Activated CD8-positive, alpha-beta memory T cell treated with anti-CD3 and anti-CD28 coated beads for 4 hours (primary cell): Measurements from ENCODE around the gene TRIP13.
"Not testable (repeated sequence)": the region's sequence is repeated elsewhere in the genome, so short reads cannot be mapped to it uniquely, and the experiment has no call there.

Experiments
- DNase-seq, 2 donors: peaks; one replicate each; pipeline ENCODE4 v3.0.0-alpha.2; 2020; ENCODE audit warnings: low read depth in 2 of 2

Gene TRIP13

DNA sequence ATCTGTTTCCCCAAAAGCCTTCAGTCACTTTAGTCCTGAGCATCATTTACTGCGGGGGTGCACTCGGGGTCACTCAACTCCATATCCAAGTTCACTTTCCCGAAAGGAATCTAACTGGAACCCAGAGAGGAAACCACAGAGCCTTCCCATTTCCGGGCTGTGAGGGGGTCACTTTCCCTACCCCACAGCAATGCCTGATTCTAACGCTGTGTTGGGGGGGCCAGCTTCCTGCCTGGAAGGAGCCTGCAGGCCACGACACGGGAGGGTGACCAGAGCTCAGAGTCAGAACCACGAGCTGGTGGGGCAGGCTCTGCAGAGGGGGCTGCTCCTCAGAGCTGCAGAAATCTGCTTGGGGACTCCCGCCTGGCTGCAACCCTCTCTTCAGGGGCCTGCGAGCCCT lies 20.4 kb upstream of the TRIP13 start:
- DNase-seq: no peak

- no peak for DNase-seq
Observed at GRCh38 chr5:873328-873727, 19.4 kb upstream of the TRIP13 start.

GRCh38 chr5:875931-876330 lies 16.8 kb upstream of the TRIP13 start:
- DNase-seq: no peak

DNA sequence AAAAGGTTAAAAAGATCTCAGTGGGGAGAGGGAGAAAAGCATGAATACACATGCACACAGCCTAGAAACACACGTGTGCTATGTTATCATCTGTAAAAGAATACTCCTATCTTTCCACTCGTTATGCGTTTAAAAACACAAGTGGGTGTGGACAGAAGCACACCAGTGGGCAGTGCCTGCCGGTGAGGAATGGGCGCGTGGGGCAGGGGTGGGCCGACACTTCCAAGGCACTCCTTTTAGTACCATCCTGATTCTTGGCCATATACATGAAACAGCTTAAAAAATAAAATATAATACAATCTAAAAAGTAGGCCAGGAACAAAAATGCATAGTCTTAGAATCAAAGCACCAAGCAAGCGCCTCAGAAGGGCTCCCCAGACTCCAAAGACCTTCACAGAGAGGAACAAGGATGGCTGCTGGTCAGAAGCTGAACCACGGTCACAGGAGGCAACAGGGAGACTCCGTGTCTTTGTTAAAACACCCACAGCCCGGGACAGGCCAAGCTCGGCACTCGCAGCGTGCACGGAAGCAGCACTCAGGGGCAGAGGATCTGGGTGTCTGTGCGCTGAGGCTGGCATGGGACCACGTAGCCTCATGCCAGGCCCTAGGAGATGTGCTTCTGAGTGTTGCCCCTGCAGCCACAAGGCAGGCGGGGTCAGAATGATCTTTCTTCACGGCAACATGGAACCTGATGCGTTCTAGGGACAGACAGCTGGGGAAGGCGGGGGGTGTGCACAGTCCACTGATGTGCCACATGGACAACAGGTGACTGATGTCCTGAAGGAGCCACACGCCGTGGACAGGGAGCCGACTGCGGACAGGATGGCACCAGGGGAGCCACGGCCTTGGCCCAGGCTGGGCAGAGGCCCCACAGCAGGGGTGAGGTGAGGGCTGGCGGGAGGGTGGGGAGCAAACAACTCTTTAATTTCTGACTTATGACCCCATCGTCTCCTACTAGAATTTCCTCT lies 16.0 kb upstream of the TRIP13 start:
- no peak for DNase-seq

DNA sequence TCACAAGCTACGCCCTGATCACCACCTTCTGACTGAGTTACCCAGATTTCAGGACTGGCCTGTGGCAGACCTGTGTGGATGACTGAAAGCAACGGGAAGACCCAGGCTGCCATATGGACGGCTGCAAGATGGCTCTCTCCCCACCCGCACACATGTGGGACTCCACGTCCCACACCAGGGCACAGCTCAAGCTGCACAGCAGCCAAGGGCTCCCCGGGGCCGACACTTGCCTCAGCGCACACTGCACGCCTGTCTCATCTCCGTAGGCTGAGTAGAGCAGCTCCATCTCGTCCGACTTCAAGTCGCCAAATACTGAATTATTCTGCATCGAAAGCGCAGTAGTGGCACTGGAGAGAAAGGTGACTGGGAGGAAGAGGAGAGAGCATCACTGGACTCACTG lies 14.6 kb upstream of the TRIP13 start:
- DNase-seq: no peak

DNA sequence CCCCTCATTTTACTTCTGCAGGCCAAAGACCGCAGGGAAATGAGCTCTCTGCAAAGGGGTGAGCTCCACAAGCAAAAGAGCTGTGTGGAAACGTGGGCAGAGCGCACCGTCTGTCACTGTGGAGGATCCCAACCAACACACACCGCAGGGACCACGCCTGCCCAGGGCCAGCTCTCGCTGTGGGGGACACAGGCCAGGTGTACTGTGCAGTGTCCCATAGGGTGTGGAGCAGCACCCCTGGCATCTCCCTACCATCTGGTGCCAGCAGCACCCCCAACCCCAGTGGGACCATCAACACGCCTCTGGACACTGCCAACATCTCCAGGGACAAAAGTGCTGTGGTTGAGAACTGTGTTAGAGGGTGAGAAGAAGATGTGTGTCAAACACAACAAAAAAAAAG lies 14.0 kb upstream of the TRIP13 start:
- DNase-seq: not testable (repeated sequence)

DNA sequence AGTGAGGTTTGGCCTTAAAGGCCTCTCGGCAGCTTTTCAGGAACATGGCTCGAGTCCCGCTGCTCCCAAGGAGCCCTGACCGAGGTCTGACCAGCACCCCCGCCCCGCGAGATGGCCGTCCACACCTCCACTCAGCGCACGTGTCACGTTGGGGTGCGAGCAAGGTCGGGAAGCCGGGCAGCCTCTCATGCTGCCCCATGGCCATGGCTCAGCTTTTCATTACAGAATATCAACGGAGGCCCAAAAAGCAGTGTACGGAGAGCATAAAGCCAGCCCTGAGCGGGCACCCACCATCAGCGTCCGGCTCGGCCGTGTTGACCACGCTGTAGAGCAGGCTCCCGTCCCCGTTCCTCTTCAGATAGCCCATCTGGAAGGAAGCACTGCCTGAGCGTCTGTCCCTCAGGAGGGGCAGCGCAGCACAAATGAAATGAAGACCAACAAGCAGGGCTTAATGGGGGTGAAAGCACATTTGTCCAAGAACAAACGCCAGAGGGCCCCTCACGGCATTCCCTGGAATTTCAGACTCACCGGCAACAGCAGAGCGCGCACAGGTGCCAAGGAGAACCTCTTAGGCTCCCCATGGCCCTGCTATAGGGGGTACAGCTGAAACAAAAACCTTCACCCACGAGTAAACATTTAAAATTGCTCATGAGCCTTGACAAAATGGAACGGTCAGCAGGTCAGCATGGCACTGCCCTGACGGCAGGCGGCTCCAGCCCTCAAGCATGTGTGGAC lies 11.7 kb upstream of the TRIP13 start:
- no peak for DNase-seq

GRCh38 chr5:881551-881935 lies 11.1 kb upstream of the TRIP13 start:
- DNase-seq: no peak

- DNase-seq: no peak
Observed at GRCh38 chr5:882253-883183, 10.2 kb upstream of the TRIP13 start.

GRCh38 chr5:883475-884181 lies 9.1 kb upstream of the TRIP13 start:
- no peak for DNase-seq

- DNase-seq: no peak
Observed at GRCh38 chr5:884345-885126, 8.1 kb upstream of the TRIP13 start.

- DNase-seq: no peak
Observed at GRCh38 chr5:885127-885442, 7.6 kb upstream of the TRIP13 start.

DNA sequence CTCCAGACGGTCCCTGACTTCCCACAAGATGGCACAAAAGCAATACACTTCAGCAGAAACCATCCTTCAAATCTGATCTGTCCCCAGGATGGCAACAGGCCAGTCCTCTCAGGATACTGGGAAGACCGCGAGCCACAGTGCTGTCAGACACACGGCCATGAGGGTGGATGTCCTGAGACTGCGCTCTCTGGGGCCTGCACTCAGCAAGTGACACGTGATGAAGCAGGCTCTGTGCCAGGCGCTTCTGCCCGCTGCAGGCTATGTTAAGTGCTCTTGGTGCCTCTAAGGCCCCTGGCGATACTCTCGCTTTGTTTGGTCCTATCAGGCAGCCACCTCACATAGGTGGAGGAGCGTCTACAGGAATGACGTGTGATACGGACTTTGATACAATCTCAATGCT lies 7.2 kb upstream of the TRIP13 start:
- no peak for DNase-seq

- no peak for DNase-seq
Observed at GRCh38 chr5:886036-886435, 6.6 kb upstream of the TRIP13 start.

GRCh38 chr5:886716-887325 lies 5.9 kb upstream of the TRIP13 start:
- DNase-seq: no peak

- DNase-seq: no peak
Observed at GRCh38 chr5:887947-888637, 4.6 kb upstream of the TRIP13 start.

- DNase-seq: no peak
Observed at GRCh38 chr5:888638-889035, 4.0 kb upstream of the TRIP13 start.

- no peak for DNase-seq
Observed at GRCh38 chr5:889075-889710, 3.5 kb upstream of the TRIP13 start.
